Stimulated activated naive CD8-positive, alpha-beta T cell treated with anti-CD3 and anti-CD28 coated beads, Interleukin-15, Interleukin-2, amounts not matched to agents 100 U/mL and 50 U/mL, for 24 hours (primary cell): ENCODE measurements around the gene CDH4.

ENCODE experiments used
- ATAC-seq: fragments of 150-1000 bp; cut with Tn5 transposase; one replicate; pipeline ENCODE4 v1.10.0; 2021
- DNase-seq: peaks from one replicate; pipeline ENCODE4 v3.0.0; 2021

Gene CDH4

GRCh38 chr20:61753987-61754956, 502.2 kb downstream of the CDH4 start:
- ATAC-seq = peak; percentile 28
- no peak for DNase-seq

GRCh38 chr20:61754976-61755778, 503.1 kb downstream of the CDH4 start:
- ATAC-seq (no peak), DNase-seq (no peak)

- DNase-seq (no peak), ATAC-seq (no peak)
Observed at GRCh38 chr20:61755971-61756845, 504.1 kb downstream of the CDH4 start.

- no peak for DNase-seq
- no peak for ATAC-seq
Observed at GRCh38 chr20:61756966-61757677, 505.1 kb downstream of the CDH4 start.

GRCh38 chr20:61757678-61758563, 505.9 kb downstream of the CDH4 start:
- no peak for DNase-seq
- ATAC-seq = no peak

GRCh38 chr20:61758564-61759200, 506.6 kb downstream of the CDH4 start:
- DNase-seq (no peak), ATAC-seq (no peak)

GRCh38 chr20:61759286-61760065, 507.4 kb downstream of the CDH4 start:
- DNase-seq = no peak

GRCh38 chr20:61760321-61760720, 508.3 kb downstream of the CDH4 start:
- no peak for ATAC-seq
- DNase-seq = no peak

More at GRCh38 chr20:61759286-61760065, 507.4 kb downstream of the CDH4 start:
- ATAC-seq = no peak

GRCh38 chr20:61760731-61761130, 508.7 kb downstream of the CDH4 start:
- ATAC-seq (no peak), DNase-seq (no peak)

GRCh38 chr20:61761453-61762166, 509.5 kb downstream of the CDH4 start:
- no peak for ATAC-seq
- DNase-seq = no peak

GRCh38 chr20:61762167-61762710, 510.2 kb downstream of the CDH4 start:
- DNase-seq (no peak), ATAC-seq (no peak)

GRCh38 chr20:61762886-61763739, 511.1 kb downstream of the CDH4 start:
- DNase-seq = no peak
- ATAC-seq = no peak

- DNase-seq = no peak
- ATAC-seq = no peak
Observed at GRCh38 chr20:61763740-61764400, 511.8 kb downstream of the CDH4 start.

GRCh38 chr20:61764471-61765025, 512.5 kb downstream of the CDH4 start:
- DNase-seq (no peak), ATAC-seq (no peak)

GRCh38 chr20:61765081-61765870, 513.2 kb downstream of the CDH4 start:
- no peak for DNase-seq
- ATAC-seq = no peak
